Stimulated activated CD4-positive, alpha-beta T cell treated with anti-CD3 and anti-CD28 coated beads, TNF-alpha, amount 100 ng/mL, for 1 hour (primary cell): Measurements from ENCODE around the gene MGAT4D.
"Not testable (repeated sequence)": the region's sequence is repeated elsewhere in the genome, so short reads cannot be mapped to it uniquely, and the experiment has no call there.

ENCODE experiments used
- DNase-seq, 3 donors: peaks; one replicate each; pipeline ENCODE4 v3.0.0-alpha.2; 2020; ENCODE audit warnings: low read depth in 3 of 3, low spot score in 1 of 3

MGAT4D gene

GRCh38 chr4:140444347-140444746, 53.7 kb downstream of the MGAT4D start:
- DNase-seq: not testable (repeated sequence)

GRCh38 chr4:140439644-140440142, 58.4 kb downstream of the MGAT4D start:
- no peak for DNase-seq

GRCh38 chr4:140427919-140428471, 70.1 kb downstream of the MGAT4D start:
- DNase-seq: no peak

- peak in 1 of 3 donors; percentile 32 for DNase-seq
Measured at GRCh38 chr4:140427106-140427918, 70.8 kb downstream of the MGAT4D start, which contains the start of gene CLGN. TSS of gene CLGN (minus strand) at chr4:140427648. CDS start at chr4:140413078, 14,570 bp downstream.

- no peak for DNase-seq
Measured at GRCh38 chr4:140426610-140427105, 71.4 kb downstream of the MGAT4D start.

GRCh38 chr4:140423106-140423505, 75.0 kb downstream of the MGAT4D start:
- DNase-seq: no peak

- DNase-seq: not testable (repeated sequence)
Measured at GRCh38 chr4:140413130-140413969, 84.7 kb downstream of the MGAT4D start.

- no peak for DNase-seq
Measured at GRCh38 chr4:140408974-140409373, 89.1 kb downstream of the MGAT4D start.

- DNase-seq: no peak
Measured at GRCh38 chr4:140406292-140406691, 91.8 kb downstream of the MGAT4D start.

GRCh38 chr4:140400111-140400510, 98.0 kb downstream of the MGAT4D start:
- no peak for DNase-seq

GRCh38 chr4:140395668-140396067, 102.4 kb downstream of the MGAT4D start:
- DNase-seq: no peak
